ENCODE measurements around the gene DMPK. TPM values are rescaled to one million over a fixed set of nuclear protein-coding genes. Genes with fewer than 3 reads are reported as not detected.

The DMPK gene
- polyA plus RNA-seq (2013, experiment 1 of 2; ENCODE audit: insufficient read length), result 38.7 TPM
- 39.1 TPM for polyA plus RNA-seq (2013, experiment 2 of 2; ENCODE audit: insufficient read length)

- no peak for DNase-seq
Measured at GRCh38 chr19:45782162-45782691, at the start of gene DMPK. Gene DMPK (minus strand): TSS chr19:45782490. CDS start chr19:45782352, 138 bp downstream.

DNA sequence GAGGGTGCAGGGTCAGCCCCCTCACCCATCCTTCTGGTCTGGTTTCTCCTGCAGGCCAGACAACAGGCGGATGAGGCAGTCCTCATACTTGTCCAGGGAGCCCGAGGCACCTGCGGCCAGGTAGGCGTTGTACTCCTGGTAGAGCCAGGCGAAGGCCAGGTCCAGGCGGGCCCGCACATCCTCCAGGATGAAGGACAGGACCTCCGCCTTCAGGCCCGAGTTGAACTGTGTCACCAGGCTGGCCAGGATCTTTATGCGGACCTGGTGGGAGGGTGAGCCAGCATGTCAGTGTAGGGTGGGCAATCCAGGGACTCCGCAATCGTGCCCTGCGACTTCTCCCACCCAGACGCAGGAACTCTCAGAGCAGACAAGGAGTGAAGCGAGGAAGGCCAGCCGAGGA, 46.7 kb upstream of the DMPK start:
- no peak for DNase-seq

- DNase-seq, result no peak
Measured at GRCh38 chr19:45828523-45828922, 46.2 kb upstream of the DMPK start.

- DNase-seq, result no peak
Measured at GRCh38 chr19:45827459-45828093, 45.3 kb upstream of the DMPK start.

GRCh38 chr19:45826934-45827333, 44.6 kb upstream of the DMPK start:
- no peak for DNase-seq

DNA sequence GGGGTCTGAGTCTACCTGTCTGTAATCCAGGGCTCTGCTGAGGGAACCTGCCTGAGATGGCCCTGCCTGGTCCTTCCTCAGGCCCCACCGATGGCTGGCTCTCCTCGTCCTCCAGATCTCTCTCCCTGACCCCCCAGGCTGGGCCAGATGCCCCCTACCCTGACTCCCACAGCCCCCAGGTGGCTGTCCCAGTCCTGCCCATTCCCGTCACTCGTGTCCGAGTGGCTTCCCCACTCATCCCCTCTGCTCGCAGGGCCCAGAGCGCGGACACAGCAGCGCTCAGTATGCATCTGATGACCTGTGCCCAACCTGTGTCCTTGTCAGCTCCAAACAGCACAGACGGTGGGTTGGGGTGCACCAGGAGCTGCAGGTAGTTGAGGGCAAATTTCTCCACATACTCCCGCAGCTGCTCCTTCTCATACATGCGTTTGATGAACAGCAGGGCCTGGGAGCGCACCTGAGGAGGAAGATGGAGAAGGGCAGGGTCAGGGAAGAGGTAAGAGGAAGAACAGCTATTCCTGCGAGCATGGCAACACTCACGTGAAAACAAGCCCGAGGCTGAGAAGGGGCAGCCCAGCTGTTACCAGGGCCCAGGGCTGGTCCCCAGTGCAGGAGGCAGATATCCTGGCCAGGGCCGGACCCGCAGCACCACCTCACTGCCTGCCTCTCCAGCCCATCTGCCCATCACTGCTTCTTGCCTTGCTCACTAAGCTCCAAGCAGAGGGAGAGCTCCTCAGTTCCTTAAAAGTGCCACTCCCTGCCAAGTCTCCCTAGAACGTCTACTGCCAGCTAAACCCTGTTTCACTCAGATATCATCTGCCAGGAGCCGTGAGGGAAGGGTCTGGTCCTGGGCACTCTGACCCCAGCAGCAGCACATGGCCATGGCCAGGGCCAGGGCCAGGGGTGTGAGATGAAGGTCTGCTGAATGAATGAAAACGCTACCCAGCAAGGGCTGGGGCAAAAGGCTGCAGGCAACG, 43.9 kb upstream of the DMPK start:
- DNase-seq, result no peak

GRCh38 chr19:45825263-45825605, 42.9 kb upstream of the DMPK start:
- DNase-seq, result no peak

DNA sequence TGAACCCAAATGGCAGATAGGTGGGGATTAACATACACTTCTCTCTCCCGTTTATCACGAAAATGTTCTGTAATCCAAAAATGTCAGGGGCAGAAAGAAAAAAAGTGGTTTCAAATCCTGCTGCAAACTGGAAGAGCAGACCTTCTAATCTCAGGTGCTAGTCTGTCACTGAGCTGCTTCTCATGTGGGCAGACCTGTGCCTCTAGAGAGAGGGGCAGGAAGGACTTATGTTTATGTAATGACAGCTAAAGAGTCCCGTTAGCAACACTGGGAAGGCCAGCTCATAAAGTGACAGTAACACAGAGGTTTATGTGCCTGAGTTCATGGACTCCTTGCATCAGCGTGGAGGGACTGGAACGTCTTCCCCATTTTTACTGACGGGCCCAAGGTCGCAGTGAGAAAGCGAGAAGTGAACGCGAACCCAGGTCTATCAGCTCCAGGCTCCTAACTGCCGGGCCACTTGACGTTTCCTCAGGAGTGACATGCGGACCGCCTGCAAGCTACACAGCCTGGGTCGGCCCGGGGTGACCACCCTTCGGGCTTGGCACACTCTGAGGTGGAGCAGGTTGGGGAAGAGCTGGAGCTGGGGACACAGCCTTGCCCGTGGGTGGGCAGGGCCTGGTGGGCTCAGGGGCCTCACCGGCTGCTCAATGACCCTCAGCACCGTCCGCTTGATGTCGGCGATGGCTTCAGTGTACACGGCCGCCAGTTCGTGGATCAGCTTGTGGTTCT, 42.4 kb upstream of the DMPK start:
- DNase-seq, result no peak

- DNase-seq, result no peak
Measured at GRCh38 chr19:45824041-45824471, 41.8 kb upstream of the DMPK start.

GRCh38 chr19:45823182-45823581, 40.9 kb upstream of the DMPK start:
- no peak for DNase-seq

DNA sequence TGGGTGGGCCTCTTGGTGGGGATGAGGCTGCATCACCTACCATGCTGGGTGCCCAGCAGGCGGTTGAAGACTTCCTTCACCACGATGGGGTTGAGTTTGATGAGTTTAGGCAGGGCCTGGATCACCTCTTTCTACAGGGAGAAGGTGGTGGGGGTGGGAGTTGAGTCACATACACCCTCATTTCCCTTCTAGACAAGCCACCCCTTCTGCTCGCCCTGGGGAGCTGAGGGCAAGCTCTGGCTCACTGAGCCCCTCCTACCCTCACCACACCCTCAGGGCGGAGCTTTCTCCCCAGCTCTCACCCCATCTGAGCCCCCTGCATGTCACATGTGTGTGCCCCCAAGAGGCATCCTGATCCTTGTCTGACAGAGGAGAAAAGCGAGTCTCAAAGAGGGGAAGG, 40.4 kb upstream of the DMPK start:
- no peak for DNase-seq

DNA sequence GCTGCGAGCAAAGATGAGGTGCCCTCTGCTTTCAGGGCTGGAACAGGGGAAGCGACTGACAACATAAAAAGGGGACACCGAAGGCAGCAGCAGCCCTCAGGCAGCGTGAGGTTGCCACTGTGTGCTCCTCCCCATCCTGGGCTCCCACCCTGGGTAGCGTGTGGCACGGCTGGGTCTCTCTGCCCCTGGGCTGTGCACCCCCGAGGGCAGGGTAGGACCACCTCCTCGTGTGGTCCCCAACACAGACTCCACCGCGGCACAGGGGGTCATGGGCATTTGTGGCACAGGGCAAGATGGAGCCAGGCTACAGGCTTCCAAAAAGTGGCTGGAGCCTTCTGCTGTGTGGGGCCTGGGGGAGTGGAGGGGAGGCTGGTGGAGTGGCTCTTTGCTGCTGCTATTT, 39.3 kb upstream of the DMPK start:
- DNase-seq, result no peak

- no peak for DNase-seq
Measured at GRCh38 chr19:45821103-45821521, 38.8 kb upstream of the DMPK start.

GRCh38 chr19:45820413-45821102, 38.3 kb upstream of the DMPK start:
- DNase-seq, result no peak

DNA sequence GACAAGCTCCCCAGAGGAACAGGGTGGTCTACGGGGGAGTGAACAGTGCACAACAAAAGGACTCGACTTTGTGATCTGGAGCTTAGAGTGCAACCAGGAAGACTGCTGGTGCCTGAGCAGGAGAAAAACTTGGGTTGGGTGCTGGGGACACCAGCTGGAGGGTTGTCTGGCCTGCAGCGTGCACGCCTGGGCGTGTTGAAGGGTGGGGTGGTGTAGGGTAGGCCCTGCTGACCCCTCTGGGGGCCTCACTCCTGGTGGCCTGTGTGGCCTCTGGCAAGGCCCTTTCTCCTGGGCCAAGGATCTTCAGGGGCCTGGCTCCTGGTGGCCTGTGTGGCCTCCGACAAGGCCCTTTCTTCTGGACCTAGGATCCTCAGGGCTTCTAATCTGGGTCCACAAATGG, 37.5 kb upstream of the DMPK start:
- DNase-seq, result no peak

- DNase-seq, result no peak
Measured at GRCh38 chr19:45817725-45818301, 35.5 kb upstream of the DMPK start.

GRCh38 chr19:45817010-45817724, 34.9 kb upstream of the DMPK start:
- DNase-seq, result peak; percentile 91

DNA sequence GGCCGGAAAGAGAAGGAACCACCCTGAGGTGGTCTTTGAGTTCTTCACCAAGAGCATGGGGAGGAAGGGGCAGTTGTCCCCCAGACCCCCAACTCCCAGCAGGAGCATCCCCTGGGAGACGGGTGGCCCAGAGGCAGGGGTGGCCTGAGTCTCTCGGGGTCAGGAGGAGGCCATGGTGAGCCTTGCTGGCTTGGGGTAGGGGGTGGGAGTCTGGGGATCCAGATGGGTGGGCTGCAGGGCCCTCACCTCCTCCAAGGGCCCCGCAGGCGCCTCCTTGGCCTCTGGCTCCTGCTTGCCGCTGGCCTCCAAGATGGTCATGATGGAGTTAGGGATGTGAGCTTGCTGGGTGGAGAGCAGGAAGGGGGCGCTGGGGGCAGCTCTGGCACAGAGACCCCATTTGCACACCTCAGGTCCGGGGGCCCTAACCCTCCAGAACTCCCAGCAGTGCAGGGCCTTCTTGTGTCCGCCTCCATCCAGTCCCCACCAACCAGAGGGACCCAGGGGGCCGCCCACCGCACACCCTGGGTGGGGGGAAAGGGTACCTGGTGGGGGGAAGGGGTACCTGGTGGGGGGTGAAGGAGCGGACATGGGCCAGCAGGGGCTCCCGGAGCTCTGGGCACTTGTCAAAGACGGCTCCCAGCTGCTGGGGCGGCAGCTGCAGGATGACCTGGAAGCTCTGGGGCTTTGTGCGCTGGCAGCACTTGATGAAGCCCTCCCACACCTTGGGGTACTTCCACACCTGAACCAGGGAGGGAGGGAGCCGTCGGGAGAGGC, 34.1 kb upstream of the DMPK start:
- no peak for DNase-seq

- DNase-seq, result no peak
Measured at GRCh38 chr19:45815481-45816216, 33.4 kb upstream of the DMPK start.
